Measurements from ENCODE around the gene SEPTIN7. TPM values are rescaled to one million over a fixed set of nuclear protein-coding genes. Genes with fewer than 3 reads are reported as not detected.

SEPTIN7 gene
- polyA plus RNA-seq, 1 donor (not counting 4 experiments of a cell fraction or from before 2014, with no cell fraction given), result 284 TPM

- Histone ChIP-seq H3K9ac (ENCODE audit: control insufficient read depth, extremely low read depth, insufficient read depth, low read length) (no peak overlapping the region), H3K27ac (ENCODE audit: control insufficient read depth, insufficient read depth, low read length) (no peak overlapping the region), H3K9me1 (ENCODE audit: control insufficient read depth, extremely low read depth, insufficient read depth, low read length) (no peaks in the 10 kb centered on the region), H3K4me3 (ENCODE audit: control insufficient read depth in 2 of 3, extremely low read depth in 1 of 3, insufficient read depth in 2 of 3, low read depth in 1 of 3, low read length in 3 of 3) (no peak overlapping the region), H3K4me1 (ENCODE audit: control insufficient read depth, extremely low read depth, insufficient read depth, low read length) (peaks cover 10% of the 10 kb centered on the region), H2AFZ (ENCODE audit: control insufficient read depth, low read length) (no peak overlapping the region), H3K27me3 (ENCODE audit: control insufficient read depth, extremely low read depth, insufficient read depth, low read length) (no peaks in the 10 kb centered on the region), H3K79me2 (ENCODE audit: control insufficient read depth, insufficient read depth, low read length) (no peaks in the 10 kb centered on the region), H3K9me3 (ENCODE audit: control insufficient read depth, low read depth, low read length) (no peaks in the 10 kb centered on the region), H4K20me1 (ENCODE audit: control insufficient read depth, extremely low read depth, insufficient read depth, low read length) (no peaks in the 10 kb centered on the region), H3K4me2 (ENCODE audit: control insufficient read depth, extremely low read depth, insufficient read depth, low read depth, low read length) (no peak overlapping the region), H3K36me3 (ENCODE audit: control insufficient read depth in 2 of 2, extremely low read depth in 1 of 2, insufficient read depth in 2 of 2, low read length in 2 of 2) (no peaks in the 10 kb centered on the region)
- dilution Hi-C loops (cut with MboI; ENCODE audit: extremely low pct_ligation_motif_present, low sequenced_read_pairs), result no loop called here
- no peak for DNase-seq (ENCODE audit: low read depth, low spot score)
- no peak for TF ChIP-seq EZH2 (IDR thresholded peaks at IDR 0.05; ENCODE audit: low read length)
- TF ChIP-seq, protein P1, sequence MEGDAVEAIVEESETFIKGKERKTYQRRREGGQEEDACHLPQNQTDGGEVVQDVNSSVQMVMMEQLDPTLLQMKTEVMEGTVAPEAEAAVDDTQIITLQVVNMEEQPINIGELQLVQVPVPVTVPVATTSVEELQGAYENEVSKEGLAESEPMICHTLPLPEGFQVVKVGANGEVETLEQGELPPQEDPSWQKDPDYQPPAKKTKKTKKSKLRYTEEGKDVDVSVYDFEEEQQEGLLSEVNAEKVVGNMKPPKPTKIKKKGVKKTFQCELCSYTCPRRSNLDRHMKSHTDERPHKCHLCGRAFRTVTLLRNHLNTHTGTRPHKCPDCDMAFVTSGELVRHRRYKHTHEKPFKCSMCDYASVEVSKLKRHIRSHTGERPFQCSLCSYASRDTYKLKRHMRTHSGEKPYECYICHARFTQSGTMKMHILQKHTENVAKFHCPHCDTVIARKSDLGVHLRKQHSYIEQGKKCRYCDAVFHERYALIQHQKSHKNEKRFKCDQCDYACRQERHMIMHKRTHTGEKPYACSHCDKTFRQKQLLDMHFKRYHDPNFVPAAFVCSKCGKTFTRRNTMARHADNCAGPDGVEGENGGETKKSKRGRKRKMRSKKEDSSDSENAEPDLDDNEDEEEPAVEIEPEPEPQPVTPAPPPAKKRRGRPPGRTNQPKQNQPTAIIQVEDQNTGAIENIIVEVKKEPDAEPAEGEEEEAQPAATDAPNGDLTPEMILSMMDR (optimal IDR thresholded peaks at IDR 0.05 in 1 of 3, IDR thresholded peaks at IDR 0.05 in 1 of 3, conservative IDR thresholded peaks at IDR 0.05 in 1 of 3; ENCODE audit: extremely low read depth in 1 of 3, insufficient read depth in 2 of 3, low read length in 3 of 3), result no peak
- no peak for FAIRE-seq
Measured at GRCh38 chr7:35753761-35754603, 46.9 kb upstream of the SEPTIN7 start.

- H3K79me2 ChIP-seq (ENCODE audit: control insufficient read depth, insufficient read depth, low read length), result no peaks in the 10 kb centered on the region
- no peak overlapping the region for H3K4me2 ChIP-seq (ENCODE audit: control insufficient read depth, extremely low read depth, insufficient read depth, low read depth, low read length)
- no peaks in the 10 kb centered on the region for H4K20me1 ChIP-seq (ENCODE audit: control insufficient read depth, extremely low read depth, insufficient read depth, low read length)
- H3K9me1 ChIP-seq (ENCODE audit: control insufficient read depth, extremely low read depth, insufficient read depth, low read length), result no peaks in the 10 kb centered on the region
- no peak for FAIRE-seq
- H3K4me1 ChIP-seq (ENCODE audit: control insufficient read depth, extremely low read depth, insufficient read depth, low read length), result peaks cover 10% of the 10 kb centered on the region
- H3K4me3 ChIP-seq (ENCODE audit: control insufficient read depth in 2 of 3, extremely low read depth in 1 of 3, insufficient read depth in 2 of 3, low read depth in 1 of 3, low read length in 3 of 3), result no peak overlapping the region
- no peak for TF ChIP-seq EZH2 (IDR thresholded peaks at IDR 0.05; ENCODE audit: low read length)
- TF ChIP-seq, protein P1 (optimal IDR thresholded peaks at IDR 0.05 in 1 of 3, IDR thresholded peaks at IDR 0.05 in 1 of 3, conservative IDR thresholded peaks at IDR 0.05 in 1 of 3; ENCODE audit: extremely low read depth in 1 of 3, insufficient read depth in 2 of 3, low read length in 3 of 3), result no peak
- dilution Hi-C loops (cut with MboI; ENCODE audit: extremely low pct_ligation_motif_present, low sequenced_read_pairs), result no loop called here
- DNase-seq (ENCODE audit: low read depth, low spot score), result no peak
- no peaks in the 10 kb centered on the region for H3K9me3 ChIP-seq (ENCODE audit: control insufficient read depth, low read depth, low read length)
- H3K36me3 ChIP-seq (ENCODE audit: control insufficient read depth in 2 of 2, extremely low read depth in 1 of 2, insufficient read depth in 2 of 2, low read length in 2 of 2), result no peaks in the 10 kb centered on the region
- no peak overlapping the region for H3K27ac ChIP-seq (ENCODE audit: control insufficient read depth, insufficient read depth, low read length)
- no peak overlapping the region for H2AFZ ChIP-seq (ENCODE audit: control insufficient read depth, low read length)
- H3K27me3 ChIP-seq (ENCODE audit: control insufficient read depth, extremely low read depth, insufficient read depth, low read length), result no peaks in the 10 kb centered on the region
- no peak overlapping the region for H3K9ac ChIP-seq (ENCODE audit: control insufficient read depth, extremely low read depth, insufficient read depth, low read length)
Measured at GRCh38 chr7:35754741-35755140, 46.1 kb upstream of the SEPTIN7 start.

Measured in keratinocyte (primary cell).